Measurements from ENCODE around the gene TMEM92.

TMEM92 gene

DNA sequence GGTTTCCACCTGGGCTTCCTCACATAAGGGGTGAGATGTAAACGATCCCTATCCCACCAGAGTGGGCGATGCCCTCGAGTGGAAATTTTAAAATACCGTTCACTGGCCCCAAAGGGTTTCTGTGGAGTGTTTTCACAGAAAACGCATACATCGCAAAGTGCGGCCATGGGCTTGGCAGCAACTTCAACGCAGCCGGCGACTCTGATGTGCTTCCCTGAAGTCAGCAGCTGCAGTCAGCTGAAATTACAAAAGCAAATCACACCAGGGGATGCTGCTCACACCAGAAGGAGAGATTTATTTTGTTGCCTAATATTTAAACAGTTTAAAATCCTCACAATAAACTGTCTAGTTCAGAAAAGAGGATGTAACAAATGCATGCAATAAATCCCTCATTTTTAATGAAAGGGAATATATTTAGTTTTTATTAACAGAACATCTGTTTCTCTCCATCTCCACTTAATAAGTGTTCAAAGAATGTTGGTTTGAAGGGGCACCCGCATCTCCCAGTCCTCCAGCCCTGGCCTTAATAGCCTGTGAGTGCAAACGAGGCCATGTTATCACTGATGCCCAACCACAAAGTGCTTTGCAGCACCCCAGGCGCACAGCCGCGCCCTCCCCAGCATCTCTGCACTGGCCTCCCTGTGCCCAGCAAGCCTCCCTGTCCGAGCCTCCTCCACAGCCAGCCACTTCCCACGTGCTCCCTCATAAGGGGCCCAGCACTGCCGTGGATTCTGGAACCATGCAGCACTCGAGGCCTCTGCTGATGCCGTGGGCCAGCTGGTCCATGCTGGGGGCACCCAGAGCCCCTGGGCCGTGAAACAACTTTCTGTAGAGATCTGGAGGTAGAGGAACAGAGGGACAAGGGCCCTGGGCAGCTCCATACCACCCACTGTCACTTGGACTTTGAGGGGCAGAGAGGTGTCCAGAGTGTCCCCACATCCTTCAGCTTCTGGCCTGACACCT lies 54.4 kb downstream of the TMEM92 start:
- DNase-seq (no peak), ATAC-seq (no peak)

DNA sequence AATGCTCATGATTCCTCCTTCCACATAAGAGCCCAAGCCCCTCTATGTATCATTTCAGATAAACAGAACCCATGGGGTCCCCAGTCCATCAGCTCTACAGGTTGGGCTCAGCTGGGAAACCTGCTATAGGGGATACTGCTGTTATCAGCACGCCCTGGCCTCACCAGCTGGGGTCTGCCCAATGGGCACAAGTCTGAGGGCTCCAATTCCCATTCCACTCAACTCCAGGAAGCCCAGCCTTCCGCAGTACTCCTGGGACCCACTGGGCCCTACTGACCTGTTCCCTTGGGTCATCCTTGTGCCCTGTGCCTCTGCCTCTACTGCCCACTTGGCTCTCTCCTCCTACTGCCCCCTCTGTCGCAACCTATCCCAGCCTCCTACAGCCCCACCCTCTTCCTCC lies 55.5 kb downstream of the TMEM92 start:
- DNase-seq (no peak), ATAC-seq (no peak)

DNA sequence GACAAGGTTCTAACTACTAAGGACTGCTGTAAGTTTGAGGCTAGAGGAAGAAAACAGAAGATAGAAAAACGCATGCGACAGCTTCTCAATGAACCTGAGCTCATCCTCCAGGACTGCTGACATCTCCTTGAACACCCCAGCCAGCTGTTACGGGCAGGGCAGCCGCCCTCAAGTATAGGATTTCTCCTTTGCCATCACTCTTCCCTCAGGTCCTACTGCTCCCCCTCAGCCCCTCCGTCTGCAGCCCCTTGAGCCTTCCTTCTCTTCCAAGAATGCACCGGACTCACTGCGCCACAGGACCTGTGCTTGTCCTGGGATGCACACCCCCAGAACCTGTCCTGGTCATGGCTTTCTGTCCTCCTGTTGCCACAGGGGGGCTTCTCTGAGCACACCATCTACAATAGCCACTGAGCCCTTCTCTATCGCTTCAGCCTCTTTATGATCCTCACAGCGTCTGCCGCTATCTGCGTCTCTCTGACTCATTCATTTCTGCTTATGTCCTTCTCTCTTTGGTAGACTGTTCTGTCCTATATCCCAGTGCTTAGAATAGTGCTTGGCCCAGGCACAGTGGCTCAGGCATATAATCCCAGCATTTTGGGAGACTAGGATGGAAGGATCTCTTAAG lies 56.0 kb downstream of the TMEM92 start:
- DNase-seq (no peak), ATAC-seq (no peak)

Measured in stimulated activated naive CD8-positive, alpha-beta T cell treated with anti-CD3 and anti-CD28 coated beads, Interleukin-15, Interleukin-2, amounts not matched to agents 100 U/mL and 50 U/mL, for 24 hours (primary cell).